Spleen (tissue), 13 donors: ENCODE measurements around the gene C11orf21. TPM values are rescaled to one million over a fixed set of nuclear protein-coding genes. Genes with fewer than 3 reads are reported as not detected.

Experiments used
- DNase-seq: peaks from one replicate; pipeline ENCODE4 v3.0.0-alpha.2; 2020
- H3K27ac ChIP-seq, 8 donors: fragments of 200-600 bp; sonication (generic) in 7 of 8; 1 replicate in 4 of 8; 2 replicates in 4 of 8; pipeline versions ENCODE4 v1.5.0 to v1.8.0; 2016 to 2021; ENCODE audit warnings: inconsistent platforms in 4 of 8, mild to moderate bottlenecking in 4 of 8, moderate library complexity in 1 of 8
- H3K27me3 ChIP-seq, 7 donors: fragments of 200-600 bp; sonication (generic) in 6 of 7; replicated peaks in 1 of 7; 1 replicate in 4 of 7; 2 replicates in 3 of 7; pipeline versions ENCODE4 v1.5.0 to v1.8.0; 2016 to 2021; ENCODE audit warnings: inconsistent platforms in 3 of 7, mild to moderate bottlenecking in 1 of 7
- H3K36me3 ChIP-seq, 6 donors: fragments of 200-600 bp; sonication (generic) in 5 of 6; 1 replicate in 4 of 6; 2 replicates in 2 of 6; pipeline versions ENCODE4 v1.5.0 to v1.8.0; 2016 to 2021; ENCODE audit warnings: inconsistent platforms in 2 of 6
- H3K4me1 ChIP-seq, 6 donors: fragments of 200-600 bp; sonication (generic) in 5 of 6; 1 replicate in 3 of 6; 2 replicates in 3 of 6; pipeline versions ENCODE4 v1.5.0 to v1.8.0; 2016 to 2021; ENCODE audit warnings: inconsistent platforms in 3 of 6
- H3K4me3 ChIP-seq, 8 donors: fragments of 200-600 bp; sonication (generic) in 7 of 8; 1 replicate in 4 of 8; 2 replicates in 4 of 8; pipeline versions ENCODE4 v1.5.0 to v1.8.0; 2016 to 2021; ENCODE audit warnings: inconsistent platforms in 4 of 8, mild to moderate bottlenecking in 4 of 8, moderate library complexity in 2 of 8
- H3K9me3 ChIP-seq, 8 donors: fragments of 200-600 bp; sonication (generic) in 7 of 8; 1 replicate in 4 of 8; 2 replicates in 4 of 8; pipeline versions ENCODE4 v1.5.0 to v1.8.0; 2016 to 2021; ENCODE audit warnings: inconsistent platforms in 4 of 8
- POLR2A ChIP-seq, 3 donors: fragments of 450-650 bp; IDR thresholded peaks; one replicate each; pipeline ENCODE4 v1.5.1; 2017; ENCODE audit warnings: antibody characterized with exemption in 3 of 3, mild to moderate bottlenecking in 1 of 3
- POLR2AphosphoS5 ChIP-seq, 3 donors: sonication (generic); formaldehyde crosslinking; IDR thresholded peaks; one replicate each; pipeline ENCODE4 v1.5.1; 2017; ENCODE audit warnings: antibody characterized with exemption in 3 of 3
- WGBS, 5 donors: extraction: QIAGEN DNeasy Blood & Tissue Kit in 3 of 5; methylation state at CpG; one replicate each; pipeline versions ENCODE4 v1.1.5 to v1.1.7; 2013 to 2018; 5-methylcytosine and 5-hydroxymethylcytosine counted together
- intact Hi-C: fragments of 100-400 bp; cut with DNase I; formaldehyde crosslinking; loops from one replicate; pipeline ENCODE4 v1.15.0; 2023; ENCODE audit warnings: low total_unique reads
- long read RNA-seq, 2 donors: transcript quantifications; one replicate each; lab custom pipeline, GENCODE V29; 2026
- polyA plus RNA-seq, 3 donors: library from polyadenylated mRNA; stranded (reverse); fragments of 200-250 nt; gene quantifications; one replicate each; pipeline ENCODE4 v1.2.1, GENCODE V29; 2013
- total RNA-seq, 7 donors: library from RNA; depleted of rRNA in 3 of 7; stranded (reverse); fragments of >200 nt in 3 of 7; fragmentation: NEBNext Ultra II Directional in 4 of 7; extraction: Animal tissue kit (Norgen Biotek cat#: 25700) in 4 of 7; gene quantifications; one replicate each; pipeline versions ENCODE4 v1.1.0 to v1.2.1, GENCODE V29; 2016 to 2021
- TF ChIP-seq, protein P1 (sequence below), 11 experiments: fragments of 200-600 bp in 7 of 11; fragments of 450-650 bp in 4 of 11; sonication (generic) in 4 of 11; IDR thresholded peaks in 8 of 11; conservative IDR thresholded peaks in 3 of 11; 1 replicate in 7 of 11; 2 replicates in 4 of 11; pipeline versions ENCODE4 v1.4.0 to v1.8.0; 2016 to 2021; ENCODE audit warnings: antibody characterized with exemption in 11 of 11, inconsistent platforms in 4 of 11, mild to moderate bottlenecking in 1 of 11
- donor health status: healthy with polysubstance abuse.
- donor health status: DM: no; HTN: no; CAD: no; lungs with moderate emphysema.
- donor health status: DM: no; HTN: no; CAD: no.
- donor health status: Bipolar disorder and iron deficiency.
- donor health status: healthy.
- donor health status: DM: no; HTN: no; CAD: no.
- donor health status: DM: yes; HTN: yes; CAD: no.

The C11orf21 gene
- total RNA-seq (10 to 100 TPM; 10.6 to 24.9 (median 18.1) TPM), polyA plus RNA-seq (10 to 100 TPM in 1 of 3 donors, 1 to 10 TPM in 2; 8.6 to 12.1 (median 8.9) TPM)
- long read RNA-seq, donor 1, partial matches to known transcripts = 17 of 19 reads
- long read RNA-seq, donor 1, other reads (novel, unspliced or antisense) = 0 of 19 reads
- long read RNA-seq, donor 2, partial matches to known transcripts = 0 of 4 reads
- long read RNA-seq, donor 2, other reads (novel, unspliced or antisense) = 0 of 4 reads

DNA sequence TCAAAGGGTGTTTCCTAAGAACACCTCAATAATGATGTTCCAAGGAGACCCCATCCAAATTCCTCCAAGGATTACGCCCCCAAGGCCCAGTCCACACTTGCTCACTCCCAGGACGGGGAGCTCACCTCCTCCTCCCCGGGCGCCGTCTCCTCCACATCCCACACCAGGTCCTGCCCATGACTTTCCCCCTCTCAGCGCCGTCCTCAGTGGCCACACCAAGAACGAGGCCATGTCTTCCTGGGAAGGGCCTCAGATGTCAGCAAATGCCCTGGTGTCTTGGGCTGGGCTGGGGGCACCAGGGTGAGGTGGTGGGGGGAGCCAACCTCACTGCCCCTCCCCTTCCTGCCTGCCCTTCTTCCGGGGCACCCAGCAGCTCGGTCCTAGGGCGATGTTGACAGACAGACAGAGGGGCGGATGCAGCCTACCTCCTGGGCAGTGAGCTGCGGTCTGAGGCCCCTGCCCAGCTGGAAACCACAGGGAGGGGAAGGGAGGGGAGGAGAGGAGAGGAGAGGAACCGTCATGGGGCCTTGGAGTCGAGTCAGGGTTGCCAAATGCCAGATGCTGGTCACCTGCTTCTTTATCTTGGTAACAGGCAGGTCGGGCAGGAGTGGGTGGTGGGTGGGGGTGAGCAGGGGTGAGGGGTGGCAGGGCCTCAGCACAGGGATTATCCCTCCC, at the start of gene C11orf21, which contains the start of gene TSPAN32:
TSS of gene C11orf21 (minus strand) at position 288 of the 675 bp plus-strand sequence. CDS start at position 178, 110 bp downstream.
TSS of gene TSPAN32 (plus strand) at position 383 of the 675 bp plus-strand sequence. CDS start at position 520, 137 bp downstream.
- TF ChIP-seq, protein P1, sequence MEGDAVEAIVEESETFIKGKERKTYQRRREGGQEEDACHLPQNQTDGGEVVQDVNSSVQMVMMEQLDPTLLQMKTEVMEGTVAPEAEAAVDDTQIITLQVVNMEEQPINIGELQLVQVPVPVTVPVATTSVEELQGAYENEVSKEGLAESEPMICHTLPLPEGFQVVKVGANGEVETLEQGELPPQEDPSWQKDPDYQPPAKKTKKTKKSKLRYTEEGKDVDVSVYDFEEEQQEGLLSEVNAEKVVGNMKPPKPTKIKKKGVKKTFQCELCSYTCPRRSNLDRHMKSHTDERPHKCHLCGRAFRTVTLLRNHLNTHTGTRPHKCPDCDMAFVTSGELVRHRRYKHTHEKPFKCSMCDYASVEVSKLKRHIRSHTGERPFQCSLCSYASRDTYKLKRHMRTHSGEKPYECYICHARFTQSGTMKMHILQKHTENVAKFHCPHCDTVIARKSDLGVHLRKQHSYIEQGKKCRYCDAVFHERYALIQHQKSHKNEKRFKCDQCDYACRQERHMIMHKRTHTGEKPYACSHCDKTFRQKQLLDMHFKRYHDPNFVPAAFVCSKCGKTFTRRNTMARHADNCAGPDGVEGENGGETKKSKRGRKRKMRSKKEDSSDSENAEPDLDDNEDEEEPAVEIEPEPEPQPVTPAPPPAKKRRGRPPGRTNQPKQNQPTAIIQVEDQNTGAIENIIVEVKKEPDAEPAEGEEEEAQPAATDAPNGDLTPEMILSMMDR (IDR thresholded peaks at IDR 0.05 in 8 of 11, conservative IDR thresholded peaks at IDR 0.05 in 3 of 11) = no peak
- TF ChIP-seq POLR2AphosphoS5 (IDR thresholded peaks at IDR 0.05) (peak; percentile 80 to 85 (median 84)), POLR2A (IDR thresholded peaks at IDR 0.05) (no peak)
- H3K4me1 ChIP-seq = peaks cover 45 to 94% (median 79%) of the 10 kb centered on the region in 6 donors
- peak within 1 kb of the TSS; percentile 7 to 73 (median 40) for H3K4me3 ChIP-seq
- WGBS, 5 donors = 20 to 43% (median 22%) methylated on average over 16 of the region's 16 CpGs
- DNase-seq = peak; percentile 95
- no peaks in the 10 kb centered on the region for H3K9me3 ChIP-seq
- peak within 1 kb of the TSS; percentile 74 to 95 (median 87) for H3K27ac ChIP-seq
- H3K27me3 ChIP-seq = no peaks in the 10 kb centered on the region
- peaks cover 0 to 25% (median 0%) of the 10 kb centered on the region in 6 donors for H3K36me3 ChIP-seq
- intact Hi-C loops = loop anchor here (5.0 kb wide), 1 partner anchor 104 kb away; no protein-coding TSS in a partner anchor

DNA sequence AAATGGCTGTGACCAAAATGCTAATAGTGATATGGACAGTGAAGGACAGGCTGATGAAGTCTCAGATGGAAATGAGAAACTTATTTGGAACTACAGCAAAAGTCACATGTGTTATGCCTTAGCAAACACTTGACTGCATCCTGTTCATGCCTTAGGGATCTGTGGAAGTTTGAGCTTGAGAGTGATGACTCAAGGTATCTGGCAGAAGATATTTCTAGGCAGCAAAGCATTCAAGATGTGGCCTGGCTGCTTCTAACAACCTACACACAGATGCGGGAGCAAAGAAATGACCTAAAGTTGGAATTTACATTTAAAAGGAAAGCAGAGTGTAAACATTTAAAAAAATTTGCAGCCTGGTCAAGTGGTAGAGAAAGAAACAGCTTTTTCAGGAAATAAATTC, 47.3 kb upstream of the C11orf21 start:
- WGBS, 5 donors = 91 to 100% (median 96%) methylated on average over 1 of the region's 1 CpG
- H3K4me1 ChIP-seq = no peaks in the 10 kb centered on the region
- TF ChIP-seq POLR2AphosphoS5 (IDR thresholded peaks at IDR 0.05) (no peak), POLR2A (IDR thresholded peaks at IDR 0.05) (no peak)
- TF ChIP-seq, protein P1 (IDR thresholded peaks at IDR 0.05 in 8 of 11, conservative IDR thresholded peaks at IDR 0.05 in 3 of 11) = no peak
- no peak overlapping the region for H3K27ac ChIP-seq
- DNase-seq = no peak
- H3K36me3 ChIP-seq = no peaks in the 10 kb centered on the region
- peaks cover 0 to 23% (median 16%) of the 10 kb centered on the region in 8 donors for H3K9me3 ChIP-seq
- intact Hi-C loops = no loop called here
- H3K27me3 ChIP-seq = no peaks in the 10 kb centered on the region
- H3K4me3 ChIP-seq = no peak overlapping the region

GRCh38 chr11:2347308-2347830, 45.7 kb upstream of the C11orf21 start:
- Histone ChIP-seq H3K4me3 (no peak overlapping the region), H3K27ac (no peak overlapping the region), H3K27me3 (no peaks in the 10 kb centered on the region), H3K4me1 (no peaks in the 10 kb centered on the region), H3K9me3 (peaks cover 0 to 32% (median 20%) of the 10 kb centered on the region in 8 donors), H3K36me3 (no peaks in the 10 kb centered on the region)
- intact Hi-C loops = no loop called here
- DNase-seq = peak; percentile 18
- 81 to 93% (median 84%) methylated on average over 9 of the region's 9 CpGs for WGBS, 5 donors
- no peak for TF ChIP-seq POLR2AphosphoS5 (IDR thresholded peaks at IDR 0.05)
- TF ChIP-seq, protein P1 (IDR thresholded peaks at IDR 0.05 in 8 of 11, conservative IDR thresholded peaks at IDR 0.05 in 3 of 11) = no peak
- TF ChIP-seq POLR2A (IDR thresholded peaks at IDR 0.05) = no peak
